ENCODE data around the gene CLEC4D.

- TF ChIP-seq CTCF (IDR thresholded peaks at IDR 0.05) (no peak), POLR2A (IDR thresholded peaks at IDR 0.05) (no peak)
Observed at GRCh38 chr12:8466241-8466640, 47.1 kb upstream of the CLEC4D start.

All from ovary (tissue), 3 donors.